Activated CD8-positive, alpha-beta memory T cell treated with anti-CD3 and anti-CD28 coated beads, Interleukin-2, amount 50 U/mL, for 1 hour (primary cell): ENCODE data around the gene RBFOX1.

ENCODE experiments used
- DNase-seq: peaks from one replicate; pipeline ENCODE4 v3.0.0-alpha.2; 2020; ENCODE audit errors: extremely low read depth

The RBFOX1 gene

GRCh38 chr16:7334801-7335560 is 2.3 kb downstream of the RBFOX1 start:
- no peak for DNase-seq

DNA sequence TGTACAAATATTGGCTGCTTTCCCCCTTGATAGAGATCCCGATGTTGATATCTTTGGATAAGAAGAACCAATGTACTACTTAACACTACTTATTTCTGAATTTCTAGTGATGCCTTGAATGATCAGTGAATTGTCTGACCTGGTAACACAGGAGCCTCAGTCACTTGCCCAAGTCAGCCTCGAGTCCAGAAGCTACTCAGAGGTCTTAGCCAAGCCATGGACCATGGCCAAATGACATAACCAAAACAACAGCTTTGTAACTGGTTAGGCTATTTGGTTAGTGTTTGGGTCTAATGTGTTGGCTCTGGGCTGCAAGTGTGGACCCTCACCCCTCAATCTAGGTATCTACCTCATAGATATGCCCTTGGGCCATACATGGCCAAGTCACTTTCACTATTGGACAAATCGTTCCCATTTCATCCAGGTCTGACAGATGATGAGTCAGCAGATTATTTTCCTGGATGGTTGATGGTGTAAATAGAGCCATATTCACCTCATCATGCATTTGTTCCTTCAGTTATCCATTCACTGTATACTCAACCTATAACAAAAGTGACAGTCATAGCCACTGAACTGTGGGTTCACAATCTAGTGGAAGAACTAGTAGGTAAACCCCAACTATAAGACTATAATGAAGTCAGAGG is 3.5 kb downstream of the RBFOX1 start:
- DNase-seq: no peak

DNA sequence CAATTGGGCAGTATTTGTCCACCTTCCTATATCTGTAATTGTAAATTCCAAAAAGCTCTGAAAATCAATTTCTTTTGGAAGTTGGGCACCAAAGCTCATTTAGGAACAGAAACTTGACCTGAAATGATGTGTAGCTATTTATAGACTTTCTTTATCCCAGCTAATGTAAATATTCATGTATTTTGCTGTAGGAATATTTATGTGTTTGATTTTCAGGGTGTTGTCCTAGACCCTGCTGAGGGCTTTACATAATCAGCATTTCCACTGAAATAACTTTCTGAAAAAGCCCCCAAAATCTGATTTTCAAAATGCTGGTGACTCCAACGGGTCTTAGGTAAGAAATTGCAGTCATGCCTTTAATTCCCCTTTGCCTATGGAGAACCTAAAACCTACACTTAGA is 4.1 kb downstream of the RBFOX1 start:
- DNase-seq: no peak

- no peak for DNase-seq
These were observed 6.2 kb downstream of the RBFOX1 start for GRCh38 chr16:7338826-7339225.

GRCh38 chr16:7339700-7340099 is 7.1 kb downstream of the RBFOX1 start:
- DNase-seq: no peak

GRCh38 chr16:7340938-7341337 is 8.3 kb downstream of the RBFOX1 start:
- DNase-seq: no peak

- no peak for DNase-seq
These were observed 10.0 kb downstream of the RBFOX1 start for GRCh38 chr16:7342598-7342997.

DNA sequence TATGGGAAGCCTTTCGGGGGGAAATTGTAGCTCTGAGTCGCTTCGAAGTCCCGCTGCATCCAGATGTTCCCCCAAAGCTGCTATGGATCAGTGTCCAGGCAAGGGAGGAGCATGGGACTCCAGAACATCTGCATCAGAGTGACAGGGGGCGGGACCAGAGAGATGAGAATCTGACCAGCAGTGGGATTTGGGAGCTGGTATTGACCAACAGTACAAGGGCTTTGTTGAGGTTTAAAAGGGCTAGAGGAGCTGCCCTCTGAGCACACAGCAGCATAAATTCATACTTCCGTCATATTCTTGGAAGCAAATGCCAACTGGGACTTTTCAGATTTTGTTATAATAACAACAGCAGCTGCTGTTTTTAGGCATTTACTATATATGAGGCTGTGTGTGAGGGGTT is 10.6 kb downstream of the RBFOX1 start:
- DNase-seq: no peak

- no peak for DNase-seq
These were observed 12.5 kb downstream of the RBFOX1 start for GRCh38 chr16:7344830-7345780.

GRCh38 chr16:7350806-7351205 is 18.2 kb downstream of the RBFOX1 start:
- no peak for DNase-seq

DNA sequence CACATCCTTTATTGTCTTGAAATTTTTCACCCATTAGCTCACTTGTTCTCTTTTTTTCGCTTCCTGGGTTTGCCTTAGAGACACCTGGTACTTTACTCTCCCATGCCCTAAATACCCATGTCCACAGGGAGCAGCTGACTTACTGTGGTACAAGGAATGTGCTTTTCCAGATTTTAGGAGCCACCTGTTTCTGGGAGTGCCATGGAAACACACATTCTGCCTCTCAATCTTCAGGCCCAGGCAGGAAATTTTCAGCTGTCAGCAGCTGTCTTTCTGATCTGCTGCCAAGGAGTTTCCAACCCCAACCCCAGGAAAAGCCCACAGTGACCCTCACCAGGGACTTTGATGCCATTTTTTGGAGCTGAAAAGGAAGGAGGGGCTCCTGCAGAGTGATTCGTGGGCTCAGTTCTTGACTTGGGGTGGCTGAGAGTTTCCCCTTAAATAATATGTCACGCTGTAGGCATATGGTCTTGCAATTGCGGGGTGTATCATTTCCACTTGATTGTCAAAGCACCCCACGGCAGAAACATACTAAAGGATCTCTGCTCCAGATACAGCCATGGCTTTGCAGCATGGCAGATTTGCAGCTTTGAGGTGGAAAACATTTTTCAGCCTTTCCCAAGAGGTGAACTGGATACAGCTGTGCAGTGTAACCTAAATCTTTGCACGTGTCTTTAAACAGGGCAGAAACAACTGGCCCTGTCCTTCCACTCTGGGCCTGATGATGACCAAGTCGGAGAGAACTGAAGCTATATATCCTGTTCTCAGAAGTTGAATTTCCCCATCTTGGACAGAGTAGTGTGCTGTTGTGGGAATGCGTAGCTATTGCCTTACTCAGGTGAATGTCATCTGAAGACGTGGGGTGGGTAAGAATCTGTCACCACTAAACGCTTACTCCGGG is 19.2 kb downstream of the RBFOX1 start:
- DNase-seq: no peak

DNA sequence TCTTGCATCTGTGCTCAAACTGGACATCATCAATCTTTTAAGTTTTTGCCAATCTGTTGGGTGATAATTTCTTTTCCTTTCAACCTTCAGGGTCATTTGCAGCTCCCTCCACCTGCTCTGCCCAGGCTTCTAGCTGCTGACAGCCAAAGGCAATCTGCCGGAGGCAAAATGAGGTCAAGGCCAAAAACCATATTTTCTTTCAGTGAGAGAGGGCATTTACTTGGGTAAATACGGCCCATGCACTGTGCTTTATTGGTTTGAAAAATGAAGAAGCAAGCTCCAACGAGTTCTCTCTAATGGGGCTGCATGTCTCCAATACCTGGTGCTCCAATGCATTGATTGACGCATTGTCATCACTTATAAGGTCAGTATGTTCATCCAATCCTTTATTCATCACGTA is 23.1 kb downstream of the RBFOX1 start:
- DNase-seq: no peak

DNA sequence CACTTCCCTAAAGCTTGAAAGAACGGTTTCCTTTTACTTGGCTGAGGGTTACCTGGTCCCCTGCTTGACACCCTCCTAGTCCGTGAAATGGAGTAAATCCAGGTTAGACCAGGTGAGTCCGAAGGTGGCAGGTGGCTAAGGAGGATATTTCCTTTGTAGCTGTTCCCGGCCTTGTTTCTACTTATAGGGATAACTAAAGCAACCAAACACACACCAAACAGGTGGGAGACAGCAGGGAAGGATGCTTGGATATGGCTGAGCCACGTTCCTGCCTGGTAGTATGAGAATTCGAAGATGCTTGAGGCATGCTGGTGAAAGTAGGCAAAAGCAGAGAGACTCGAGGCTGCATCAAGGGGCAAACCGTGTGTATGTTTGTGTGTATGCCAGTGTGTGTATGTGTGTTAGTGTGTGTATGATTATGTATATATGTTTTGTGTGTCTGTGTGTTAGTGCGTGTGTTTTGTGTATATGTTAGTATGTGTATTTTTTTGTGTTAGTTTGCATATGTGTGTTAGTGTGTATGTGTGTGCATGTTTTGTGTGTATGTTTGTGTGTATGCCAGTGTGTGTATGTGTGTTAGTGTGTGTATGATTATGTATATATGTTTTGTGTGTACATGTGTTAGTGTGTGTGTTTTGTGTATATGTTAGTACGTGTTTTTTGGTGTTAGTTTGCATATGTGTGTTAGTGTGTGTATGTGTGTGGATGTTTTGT is 28.9 kb downstream of the RBFOX1 start:
- DNase-seq: no peak

DNA sequence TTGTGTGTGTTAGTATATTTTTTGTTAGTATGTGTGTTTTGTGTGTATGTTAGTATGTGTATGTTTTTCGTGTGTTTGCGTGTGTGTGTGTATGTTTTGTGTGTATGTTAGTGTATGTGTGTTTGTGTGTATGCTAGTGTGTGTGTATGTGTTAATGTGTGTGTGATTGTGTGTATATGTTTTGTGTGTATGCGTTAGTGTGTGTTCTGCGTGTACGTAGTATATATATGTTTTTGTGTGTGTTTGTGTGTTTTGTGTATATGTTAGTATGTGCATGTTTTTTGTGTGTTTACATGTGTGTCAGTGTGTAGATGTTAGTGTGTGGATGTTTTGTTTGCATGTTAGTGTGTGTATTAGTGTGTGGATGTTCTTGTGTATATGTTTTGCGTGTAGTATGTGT is 29.6 kb downstream of the RBFOX1 start:
- DNase-seq: no peak

GRCh38 chr16:7363422-7364417 is 31.1 kb downstream of the RBFOX1 start:
- no peak for DNase-seq

DNA sequence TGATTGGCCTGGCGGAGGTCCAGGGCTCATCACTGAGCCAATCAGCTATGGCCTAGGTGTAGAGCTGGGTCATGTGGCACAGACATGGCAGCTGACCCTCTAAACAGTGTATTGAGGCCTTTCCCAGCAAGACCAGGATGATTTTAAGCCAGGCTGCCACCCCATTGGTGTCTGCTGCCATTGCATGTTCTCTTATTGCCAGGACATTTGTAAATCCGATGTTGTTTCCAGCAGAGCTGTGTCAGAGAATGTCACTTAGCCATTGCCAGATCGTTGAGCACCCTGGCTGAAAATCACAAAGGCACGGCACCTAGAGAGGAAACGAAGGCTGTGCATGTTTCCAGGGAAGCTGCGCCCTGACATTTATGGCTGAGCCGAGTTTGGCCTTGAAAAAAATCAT is 33.4 kb downstream of the RBFOX1 start:
- DNase-seq: no peak

GRCh38 chr16:7366993-7367880 is 34.6 kb downstream of the RBFOX1 start:
- DNase-seq: no peak

DNA sequence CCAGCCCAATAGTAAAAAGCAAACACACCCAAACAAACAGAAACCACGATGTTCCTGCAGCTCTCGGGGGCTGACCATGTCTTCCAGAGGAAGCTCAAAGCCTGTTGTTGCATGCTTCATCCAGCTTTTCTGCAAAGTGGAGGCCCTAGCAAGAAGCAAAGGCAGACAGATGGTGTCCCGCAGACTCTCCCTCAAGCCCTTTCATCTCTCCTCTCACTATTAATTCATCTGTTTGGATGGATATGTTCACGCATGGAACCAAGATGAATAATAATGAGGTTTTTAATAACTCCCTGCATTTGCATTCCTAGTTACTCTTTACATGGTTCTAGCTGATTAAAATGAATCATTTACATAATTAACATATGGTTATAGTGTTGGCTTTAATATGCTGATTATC is 36.6 kb downstream of the RBFOX1 start:
- no peak for DNase-seq

GRCh38 chr16:7372095-7372494 is 39.5 kb downstream of the RBFOX1 start:
- no peak for DNase-seq
